HG02642 (cell line): ENCODE results near the gene GALNTL6.
A peak's percentile ranks its signal among the peaks of the same experiment; 100 is the strongest.

ENCODE experiments used
- ATAC-seq: cut with Tn5 transposase; IDR thresholded peaks from one replicate; pipeline ENCODE4 v1.9.1; 2021; ENCODE audit warnings: mild to moderate bottlenecking; ENCODE audit not compliant: unreplicated experiment, poor library complexity

Gene GALNTL6

GRCh38 chr4:171983935-171984805 is 171.0 kb downstream of the GALNTL6 start:
- ATAC-seq, result no peak

GRCh38 chr4:171985129-171985528 is 171.9 kb downstream of the GALNTL6 start:
- no peak for ATAC-seq

- ATAC-seq, result no peak
Observed at GRCh38 chr4:171993247-171993646, 180.0 kb downstream of the GALNTL6 start.

- no peak for ATAC-seq
Observed at GRCh38 chr4:172007889-172008288, 194.7 kb downstream of the GALNTL6 start.

GRCh38 chr4:172009446-172010230 is 196.4 kb downstream of the GALNTL6 start:
- no peak for ATAC-seq

- no peak for ATAC-seq
Observed at GRCh38 chr4:172011196-172011595, 198.0 kb downstream of the GALNTL6 start.

GRCh38 chr4:172018358-172018757 is 205.2 kb downstream of the GALNTL6 start:
- ATAC-seq, result no peak

- ATAC-seq, result no peak
Observed at GRCh38 chr4:172035562-172035961, 222.4 kb downstream of the GALNTL6 start.

GRCh38 chr4:172040766-172041165 is 227.6 kb downstream of the GALNTL6 start:
- ATAC-seq, result no peak

- no peak for ATAC-seq
Observed at GRCh38 chr4:172042714-172043114, 229.5 kb downstream of the GALNTL6 start.

GRCh38 chr4:172045981-172046380 is 232.8 kb downstream of the GALNTL6 start:
- no peak for ATAC-seq

GRCh38 chr4:172048666-172049065 is 235.5 kb downstream of the GALNTL6 start:
- ATAC-seq, result no peak

GRCh38 chr4:172050911-172051310 is 237.7 kb downstream of the GALNTL6 start:
- ATAC-seq, result no peak

GRCh38 chr4:172055046-172055445 is 241.8 kb downstream of the GALNTL6 start:
- peak; percentile 77 for ATAC-seq

- no peak for ATAC-seq
Observed at GRCh38 chr4:172055498-172055897, 242.3 kb downstream of the GALNTL6 start.

- ATAC-seq, result no peak
Observed at GRCh38 chr4:172061204-172061603, 248.0 kb downstream of the GALNTL6 start.

- no peak for ATAC-seq
Observed at GRCh38 chr4:172068506-172068905, 255.3 kb downstream of the GALNTL6 start.

GRCh38 chr4:172073590-172073989 is 260.4 kb downstream of the GALNTL6 start:
- no peak for ATAC-seq

- no peak for ATAC-seq
Observed at GRCh38 chr4:172083272-172083671, 270.1 kb downstream of the GALNTL6 start.

GRCh38 chr4:172088556-172088955 is 275.4 kb downstream of the GALNTL6 start:
- no peak for ATAC-seq

GRCh38 chr4:172095161-172095560 is 282.0 kb downstream of the GALNTL6 start:
- no peak for ATAC-seq
